Measurements from ENCODE around the gene RPL10L. TPM values are rescaled to one million over a fixed set of nuclear protein-coding genes. Genes with fewer than 3 reads are reported as not detected.

The RPL10L gene
- total RNA-seq (2012; rRNA removed) = not detected in 2 replicates

DNA sequence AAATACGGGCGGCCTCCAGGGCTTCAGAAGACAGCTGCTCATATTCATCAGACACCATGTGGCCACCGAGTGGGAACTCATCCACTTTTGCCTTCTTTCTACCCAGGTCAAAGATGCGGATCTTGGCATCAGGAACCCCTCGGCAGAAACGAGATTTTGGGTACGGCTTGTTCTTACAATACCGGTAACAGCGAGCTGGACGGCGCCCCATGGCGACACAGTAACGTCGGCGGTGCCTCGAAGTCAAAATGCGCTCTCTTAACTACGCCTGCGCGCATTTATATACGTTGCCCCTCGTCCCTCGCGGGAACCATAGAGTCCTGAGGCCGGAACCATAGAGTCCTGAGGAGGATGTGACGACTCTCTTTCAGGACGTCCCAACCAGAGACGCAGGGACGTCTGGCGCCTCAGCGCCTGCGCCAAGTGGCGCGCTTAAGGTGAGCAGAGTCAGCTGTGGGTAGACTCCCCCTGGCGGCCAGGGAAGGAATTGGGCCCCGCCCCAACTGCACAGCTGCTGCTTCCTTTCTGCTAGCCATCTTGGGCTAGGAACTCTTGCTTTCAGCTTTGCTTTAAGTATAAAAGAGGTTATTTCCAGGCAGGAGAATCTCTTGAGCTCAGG is at the start of gene RPL10L:
RPL10L (minus strand) TSS at position 256 of the 619 bp plus-strand sequence; CDS start at position 211, 45 bp downstream.
- Histone ChIP-seq H3K36me3 (ENCODE audit: insufficient read depth, low read length) (no peaks in the 10 kb centered on the region), H3K27me3 (ENCODE audit: control insufficient read depth, insufficient read depth, low read length) (no peaks in the 10 kb centered on the region), H3K4me3 (ENCODE audit: low read length) (no peak within 1 kb of the TSS), H3K9me3 (replicated peaks; ENCODE audit: low read length) (peaks cover 12% of the 10 kb centered on the region), H3K4me2 (ENCODE audit: low read length) (no peak within 1 kb of the TSS), H3K9ac (ENCODE audit: low read depth, low read length) (no peak within 1 kb of the TSS), H3K4me1 (ENCODE audit: control insufficient read depth, insufficient read depth, low read length) (no peaks in the 10 kb centered on the region)

DNA sequence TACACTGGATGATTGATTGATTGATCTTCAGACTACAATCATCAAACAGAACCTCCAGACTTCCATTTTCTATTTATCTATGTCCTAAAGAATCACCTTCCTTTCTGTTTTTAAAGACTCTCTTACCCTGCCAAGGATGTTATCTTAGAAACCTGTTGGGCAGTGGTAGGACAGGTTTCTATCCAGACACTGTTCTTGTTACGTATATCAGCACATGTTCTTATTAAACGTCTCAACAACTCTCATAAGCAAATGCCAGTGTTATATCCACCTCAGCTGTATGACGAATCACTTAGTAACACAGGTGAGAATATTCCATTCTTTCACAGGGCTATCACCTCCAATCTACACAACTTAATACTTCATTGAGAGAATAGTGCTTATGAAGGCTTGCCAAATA is 40.2 kb upstream of the RPL10L start:
- H3K4me2 ChIP-seq (ENCODE audit: low read length) = no peak overlapping the region
- H3K36me3 ChIP-seq (ENCODE audit: insufficient read depth, low read length) = no peaks in the 10 kb centered on the region
- H3K4me3 ChIP-seq (ENCODE audit: low read length) = no peak overlapping the region
- H3K27me3 ChIP-seq (ENCODE audit: control insufficient read depth, insufficient read depth, low read length) = no peaks in the 10 kb centered on the region
- peaks cover 8% of the 10 kb centered on the region for H3K9me3 ChIP-seq (replicated peaks; ENCODE audit: low read length)
- H3K9ac ChIP-seq (ENCODE audit: low read depth, low read length) = no peak overlapping the region
- no peaks in the 10 kb centered on the region for H3K4me1 ChIP-seq (ENCODE audit: control insufficient read depth, insufficient read depth, low read length)

DNA sequence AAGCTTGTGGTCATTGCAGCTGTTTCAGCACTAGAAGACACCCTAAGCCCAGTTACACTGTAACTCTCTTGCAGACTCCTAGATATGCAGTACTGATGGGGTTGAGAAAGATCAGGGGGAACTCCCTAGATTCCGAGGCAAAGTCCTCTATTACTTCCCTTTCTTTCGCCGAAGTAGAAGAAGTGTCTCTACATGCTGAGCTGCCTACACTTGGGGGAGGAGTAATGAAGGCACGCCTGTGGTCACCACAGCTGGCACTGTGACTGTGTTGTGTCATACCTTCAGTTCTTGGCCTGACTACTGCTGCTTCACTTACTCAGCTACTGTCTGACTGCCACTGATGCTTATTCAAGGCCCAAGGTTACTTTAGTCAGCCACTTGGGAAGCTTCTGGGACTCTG is 35.1 kb upstream of the RPL10L start:
- Histone ChIP-seq H3K4me3 (ENCODE audit: low read length) (no peak overlapping the region), H3K9me3 (replicated peaks; ENCODE audit: low read length) (peaks cover 14% of the 10 kb centered on the region), H3K36me3 (ENCODE audit: insufficient read depth, low read length) (no peaks in the 10 kb centered on the region), H3K4me2 (ENCODE audit: low read length) (no peak overlapping the region), H3K9ac (ENCODE audit: low read depth, low read length) (no peak overlapping the region), H3K4me1 (ENCODE audit: control insufficient read depth, insufficient read depth, low read length) (no peaks in the 10 kb centered on the region), H3K27me3 (ENCODE audit: control insufficient read depth, insufficient read depth, low read length) (no peaks in the 10 kb centered on the region)

DNA sequence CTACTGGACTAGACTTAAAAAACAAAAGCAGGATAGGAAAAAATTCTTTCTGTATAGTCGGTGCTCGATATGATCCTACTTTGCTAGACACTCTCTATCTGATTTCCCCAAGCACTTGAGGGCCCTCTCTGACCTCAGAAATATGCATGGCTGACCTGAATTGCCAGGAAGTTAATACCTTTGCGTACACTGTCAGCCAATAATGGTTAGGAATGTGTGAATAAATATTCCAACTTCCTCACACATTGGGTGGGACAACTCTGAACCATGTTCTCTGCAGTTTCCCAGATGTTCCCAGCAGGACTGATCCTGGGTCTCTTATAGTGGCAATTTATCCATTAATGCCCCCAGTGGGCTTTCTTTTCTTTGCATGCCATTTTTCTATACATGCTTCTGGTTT is 20.5 kb upstream of the RPL10L start:
- Histone ChIP-seq H3K9ac (ENCODE audit: low read depth, low read length) (no peak overlapping the region), H3K27me3 (ENCODE audit: control insufficient read depth, insufficient read depth, low read length) (no peaks in the 10 kb centered on the region), H3K36me3 (ENCODE audit: insufficient read depth, low read length) (no peaks in the 10 kb centered on the region), H3K4me1 (ENCODE audit: control insufficient read depth, insufficient read depth, low read length) (no peaks in the 10 kb centered on the region), H3K4me3 (ENCODE audit: low read length) (no peak overlapping the region), H3K9me3 (replicated peaks; ENCODE audit: low read length) (peaks cover 4% of the 10 kb centered on the region), H3K4me2 (ENCODE audit: low read length) (no peak overlapping the region)

DNA sequence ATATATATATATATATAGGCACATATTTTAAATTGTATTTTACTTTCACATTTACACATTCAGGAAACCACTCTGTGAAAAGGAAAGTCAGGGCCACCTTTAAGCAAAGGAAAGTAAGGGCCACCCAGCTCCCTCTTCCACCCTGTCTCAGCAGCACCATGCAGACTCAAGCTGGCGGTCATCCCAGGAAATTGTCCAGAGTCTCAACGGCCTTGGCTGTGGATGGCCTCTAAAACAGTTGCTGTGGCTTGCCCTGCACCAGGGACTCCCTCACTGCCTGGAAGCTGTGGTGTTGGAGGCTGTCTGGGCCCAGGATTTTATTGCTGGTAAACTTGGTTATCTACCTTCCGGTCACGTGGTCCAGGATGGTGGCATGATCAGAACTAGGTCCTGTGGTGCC is 11.8 kb upstream of the RPL10L start:
- Histone ChIP-seq H3K27me3 (ENCODE audit: control insufficient read depth, insufficient read depth, low read length) (no peaks in the 10 kb centered on the region), H3K4me3 (ENCODE audit: low read length) (no peak overlapping the region), H3K9me3 (replicated peaks; ENCODE audit: low read length) (peaks cover 9% of the 10 kb centered on the region), H3K4me1 (ENCODE audit: control insufficient read depth, insufficient read depth, low read length) (no peaks in the 10 kb centered on the region), H3K4me2 (ENCODE audit: low read length) (no peak overlapping the region), H3K36me3 (ENCODE audit: insufficient read depth, low read length) (no peaks in the 10 kb centered on the region), H3K9ac (ENCODE audit: low read depth, low read length) (no peak overlapping the region)

DNA sequence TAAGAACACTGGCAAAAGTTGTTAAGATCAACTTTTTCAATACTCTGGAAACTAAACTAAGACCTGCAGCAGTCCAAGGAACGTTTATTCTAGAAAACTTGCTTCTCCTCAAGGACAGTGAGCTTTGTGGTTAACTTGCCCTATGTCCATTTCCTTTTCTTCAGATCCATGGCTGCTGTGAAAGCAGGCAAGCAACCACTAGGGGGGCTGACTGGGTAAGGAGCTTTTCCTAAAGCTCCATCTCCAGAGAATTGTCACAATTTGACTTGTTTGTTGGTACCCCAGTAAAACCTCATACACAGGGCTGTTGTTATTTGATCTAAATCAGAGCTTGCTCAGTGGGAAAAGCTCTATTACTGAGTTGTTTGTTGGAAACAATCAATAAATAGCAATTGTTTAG is 10.1 kb upstream of the RPL10L start:
- no peak overlapping the region for H3K4me2 ChIP-seq (ENCODE audit: low read length)
- H3K36me3 ChIP-seq (ENCODE audit: insufficient read depth, low read length) = no peaks in the 10 kb centered on the region
- no peaks in the 10 kb centered on the region for H3K4me1 ChIP-seq (ENCODE audit: control insufficient read depth, insufficient read depth, low read length)
- no peaks in the 10 kb centered on the region for H3K27me3 ChIP-seq (ENCODE audit: control insufficient read depth, insufficient read depth, low read length)
- H3K9ac ChIP-seq (ENCODE audit: low read depth, low read length) = no peak overlapping the region
- H3K9me3 ChIP-seq (replicated peaks; ENCODE audit: low read length) = peaks cover 9% of the 10 kb centered on the region
- H3K4me3 ChIP-seq (ENCODE audit: low read length) = no peak overlapping the region

DNA sequence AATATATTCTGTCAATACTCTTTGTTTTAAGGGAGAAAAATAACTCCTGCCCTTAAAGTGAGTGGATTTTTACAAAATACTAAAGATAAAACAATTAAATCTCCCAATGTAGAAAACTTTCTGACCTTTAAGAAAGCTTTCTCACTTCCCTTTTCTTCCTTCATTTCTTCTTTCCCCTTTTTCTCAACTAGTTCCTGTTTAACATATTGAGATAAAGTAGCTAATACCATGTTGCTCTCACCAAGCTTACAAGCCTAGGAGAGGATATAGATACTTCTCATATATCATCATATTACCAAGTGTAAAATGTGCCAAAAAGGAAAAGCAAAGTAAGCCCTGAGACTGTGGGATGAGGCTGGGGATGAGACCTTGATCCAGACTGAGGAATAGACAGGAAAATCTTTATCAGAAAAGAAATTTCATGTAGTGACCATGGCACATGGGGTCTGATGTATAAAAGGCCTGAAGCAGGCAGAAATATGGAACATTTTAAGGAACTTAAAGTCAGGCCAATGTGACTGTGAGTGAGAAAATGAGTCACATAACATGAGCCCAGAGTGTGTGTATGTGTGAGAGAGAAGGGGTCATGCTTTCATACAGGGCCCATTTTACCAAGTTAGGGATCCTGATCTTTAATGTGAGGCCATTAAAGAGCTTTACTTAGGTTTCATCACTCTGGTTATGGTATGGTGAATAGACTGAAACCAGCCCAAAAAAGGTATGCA is 1.6 kb upstream of the RPL10L start:
- H3K4me1 ChIP-seq (ENCODE audit: control insufficient read depth, insufficient read depth, low read length) = no peaks in the 10 kb centered on the region

DNA sequence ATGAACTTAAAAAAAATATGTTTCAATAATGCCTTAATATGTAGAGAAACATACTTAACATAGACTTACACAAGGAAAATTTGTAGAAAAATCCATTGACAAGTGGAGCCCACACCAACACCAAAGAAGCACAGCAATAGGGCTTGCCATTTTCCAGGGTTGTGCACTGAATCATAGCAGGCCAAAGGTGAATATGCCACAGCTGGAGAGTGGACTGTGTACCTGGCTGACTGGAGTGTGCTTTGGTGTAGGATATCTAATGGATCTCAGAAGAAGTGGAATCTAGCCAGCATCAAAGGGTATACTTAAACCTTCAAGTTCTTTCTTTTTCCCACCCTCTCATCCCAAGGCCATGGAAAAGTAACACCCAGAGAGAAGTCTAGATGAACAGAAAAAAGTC is 4.8 kb downstream of the RPL10L start:
- H3K4me1 ChIP-seq (ENCODE audit: control insufficient read depth, insufficient read depth, low read length) = no peaks in the 10 kb centered on the region

More for the DNA sequence above, 1.6 kb upstream of the RPL10L start:
- Histone ChIP-seq H3K9ac (ENCODE audit: low read depth, low read length) (no peak overlapping the region), H3K36me3 (ENCODE audit: insufficient read depth, low read length) (no peaks in the 10 kb centered on the region), H3K4me2 (ENCODE audit: low read length) (no peak overlapping the region), H3K4me3 (ENCODE audit: low read length) (no peak overlapping the region), H3K9me3 (replicated peaks; ENCODE audit: low read length) (peaks cover 8% of the 10 kb centered on the region), H3K27me3 (ENCODE audit: control insufficient read depth, insufficient read depth, low read length) (no peaks in the 10 kb centered on the region)

DNA sequence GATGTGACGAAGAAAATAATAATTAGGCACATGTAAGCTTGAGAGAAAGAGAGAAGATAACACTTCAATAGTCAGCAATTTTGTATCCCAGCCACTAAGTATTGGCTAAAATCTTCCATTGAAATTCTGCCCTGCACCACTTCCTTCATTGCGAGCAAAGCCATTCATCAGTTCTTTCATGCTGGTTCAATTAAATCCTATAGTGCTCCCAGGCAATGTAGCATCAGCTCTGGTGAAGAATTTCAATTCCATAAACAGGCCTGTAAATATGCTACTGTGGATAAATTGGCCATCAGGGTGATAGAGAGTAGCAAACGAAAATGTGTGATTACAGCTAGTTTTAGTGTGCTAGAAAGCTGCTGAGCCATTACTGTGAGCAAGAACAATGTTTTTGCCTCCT is 24.7 kb downstream of the RPL10L start:
- Histone ChIP-seq H3K4me2 (ENCODE audit: low read length) (no peak overlapping the region), H3K36me3 (ENCODE audit: insufficient read depth, low read length) (no peaks in the 10 kb centered on the region), H3K27me3 (ENCODE audit: control insufficient read depth, insufficient read depth, low read length) (no peaks in the 10 kb centered on the region), H3K9ac (ENCODE audit: low read depth, low read length) (no peak overlapping the region), H3K4me1 (ENCODE audit: control insufficient read depth, insufficient read depth, low read length) (no peaks in the 10 kb centered on the region), H3K4me3 (ENCODE audit: low read length) (no peak overlapping the region), H3K9me3 (replicated peaks; ENCODE audit: low read length) (no peaks in the 10 kb centered on the region)

More for the DNA sequence above, 4.8 kb downstream of the RPL10L start:
- no peak overlapping the region for H3K4me2 ChIP-seq (ENCODE audit: low read length)
- no peak overlapping the region for H3K4me3 ChIP-seq (ENCODE audit: low read length)
- H3K9ac ChIP-seq (ENCODE audit: low read depth, low read length) = no peak overlapping the region
- H3K9me3 ChIP-seq (replicated peaks; ENCODE audit: low read length) = peaks cover 12% of the 10 kb centered on the region
- no peaks in the 10 kb centered on the region for H3K36me3 ChIP-seq (ENCODE audit: insufficient read depth, low read length)
- no peaks in the 10 kb centered on the region for H3K27me3 ChIP-seq (ENCODE audit: control insufficient read depth, insufficient read depth, low read length)

Data from skeletal muscle satellite cell (primary cell).